Fibroblast of peridontal ligament (primary cell): ENCODE data around the gene DPEP3.
A peak's percentile ranks its signal among the peaks of the same experiment; 100 is the strongest.

Source experiments
- DNase-seq: peaks from one replicate; pipeline ENCODE4 v3.0.0-alpha.2; 2010; ENCODE audit errors: extremely low read depth

DPEP3 gene

DNA sequence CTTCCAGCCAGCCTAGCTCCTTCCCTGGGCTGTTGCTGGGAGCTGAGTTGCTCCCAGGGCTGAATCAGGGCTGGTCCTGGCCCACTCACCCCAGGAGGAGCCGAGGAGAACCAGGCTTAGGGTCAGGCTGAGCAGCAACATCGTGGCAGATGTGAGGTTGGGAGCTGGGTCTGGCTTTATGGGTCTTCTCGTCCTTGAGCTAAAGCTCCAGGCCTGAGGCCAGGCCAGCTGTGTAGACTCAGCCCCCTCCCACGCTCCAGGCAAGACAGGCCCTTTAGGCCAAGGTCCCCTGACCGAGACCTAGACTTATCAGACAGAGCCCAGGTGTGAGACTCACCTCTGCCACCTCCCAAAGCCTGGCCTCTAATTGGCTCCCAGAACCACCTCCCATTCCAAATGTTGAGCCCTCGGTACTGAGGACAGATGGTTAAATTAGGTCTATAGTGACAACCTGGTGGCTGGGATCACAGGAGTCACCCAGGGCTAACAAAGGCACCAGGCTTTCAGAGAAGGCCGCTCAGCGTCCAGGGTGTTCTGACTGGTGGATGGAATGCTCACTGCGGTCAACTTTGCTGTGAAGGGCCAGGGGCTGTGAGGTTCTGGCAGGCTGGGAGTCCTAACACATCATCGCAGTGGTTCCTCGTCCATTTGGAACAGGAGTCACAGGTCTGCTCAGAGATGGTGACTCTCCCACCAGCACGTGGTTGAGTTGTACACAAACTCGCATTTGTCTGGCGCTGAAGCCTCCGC, 48.4 kb downstream of the DPEP3 start, which contains the start of gene CTRL:
CTRL (minus strand) TSS at position 151 of the 750 bp plus-strand sequence; CDS start at position 141, 10 bp downstream.
- no peak for DNase-seq

DNA sequence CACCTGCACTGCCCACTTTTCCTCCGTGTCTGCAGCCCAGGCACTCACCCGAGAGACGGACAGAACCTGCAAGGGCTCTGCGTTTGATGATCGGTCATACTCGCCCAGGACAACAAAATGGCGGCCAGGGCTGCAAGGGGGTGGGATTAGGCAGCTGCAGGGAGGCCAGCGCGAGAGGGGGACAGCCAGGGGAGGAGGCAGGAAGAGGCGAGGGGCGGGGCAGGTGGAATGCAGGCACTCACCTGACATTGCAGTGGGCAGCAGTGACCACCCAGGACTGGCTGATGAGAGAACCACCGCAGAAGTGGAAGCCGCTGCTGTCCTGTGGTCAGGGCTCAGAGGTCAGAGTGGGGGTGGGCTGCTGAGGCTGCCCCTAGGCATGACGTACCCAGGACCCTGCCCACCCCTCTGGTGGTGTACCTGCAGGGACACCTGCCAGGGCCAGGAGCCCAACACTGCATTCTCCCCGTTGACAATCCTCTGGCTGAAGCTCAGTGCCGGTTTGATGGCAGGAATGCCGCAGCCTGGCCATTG, 49.6 kb downstream of the DPEP3 start:
- DNase-seq, result no peak

DNA sequence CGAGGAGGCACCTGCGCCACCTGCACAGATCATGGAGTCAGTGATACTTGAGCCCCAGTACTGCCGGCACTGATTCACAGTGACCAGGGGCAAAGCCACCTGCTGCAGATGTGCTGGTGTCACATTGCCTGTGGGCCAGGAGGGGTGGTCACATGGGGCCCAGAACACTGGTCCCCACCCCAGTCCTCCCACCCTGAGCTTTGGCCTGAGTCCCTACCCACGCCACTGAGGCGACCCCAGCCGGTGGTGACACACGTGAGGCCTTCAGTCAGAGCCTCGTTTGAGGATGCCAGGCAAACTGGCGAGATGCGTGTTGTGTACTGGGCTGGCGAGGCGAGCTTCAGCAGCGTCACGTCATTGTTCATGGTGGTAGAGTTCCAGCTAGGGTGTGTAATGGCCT, 50.1 kb downstream of the DPEP3 start:
- DNase-seq, result no peak

DNA sequence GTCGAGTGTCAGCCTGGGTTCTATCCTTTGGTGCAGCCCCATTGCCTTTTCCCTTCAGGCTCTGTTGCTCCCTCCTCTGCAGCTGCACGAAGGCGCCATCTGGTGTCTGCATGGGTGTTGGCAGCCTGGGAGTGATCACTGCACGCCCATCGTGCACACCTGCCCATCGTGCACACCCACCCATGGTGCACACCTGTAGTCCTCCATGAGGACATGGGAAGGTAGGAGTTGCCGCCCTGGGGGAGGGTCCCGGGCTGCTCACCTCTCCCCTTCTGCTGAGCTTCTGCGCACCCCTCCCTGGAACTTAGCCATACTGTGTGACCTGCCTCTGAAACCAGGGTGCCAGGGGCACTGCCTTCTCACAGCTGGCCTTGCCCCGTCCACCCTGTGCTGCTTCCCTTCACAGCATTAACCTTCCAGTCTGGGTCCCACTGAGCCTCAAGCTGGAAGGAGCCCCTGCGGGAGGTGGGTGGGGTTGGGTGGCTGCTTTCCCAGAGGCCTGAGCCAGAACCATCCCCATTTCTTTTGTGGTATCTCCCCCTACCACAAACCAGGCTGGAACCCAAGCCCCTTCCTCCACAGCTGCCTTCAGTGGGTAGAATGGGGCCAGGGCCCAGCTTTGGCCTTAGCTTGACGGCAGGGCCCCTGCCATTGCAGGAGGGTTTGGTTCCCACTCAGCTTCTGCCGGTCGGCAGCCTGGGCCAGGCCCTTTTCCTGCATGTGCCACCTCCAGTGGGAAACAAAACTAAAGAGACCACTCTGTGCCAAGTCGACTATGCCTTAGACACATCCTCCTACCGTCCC, 51.5 kb downstream of the DPEP3 start:
- peak; percentile 51 for DNase-seq

DNA sequence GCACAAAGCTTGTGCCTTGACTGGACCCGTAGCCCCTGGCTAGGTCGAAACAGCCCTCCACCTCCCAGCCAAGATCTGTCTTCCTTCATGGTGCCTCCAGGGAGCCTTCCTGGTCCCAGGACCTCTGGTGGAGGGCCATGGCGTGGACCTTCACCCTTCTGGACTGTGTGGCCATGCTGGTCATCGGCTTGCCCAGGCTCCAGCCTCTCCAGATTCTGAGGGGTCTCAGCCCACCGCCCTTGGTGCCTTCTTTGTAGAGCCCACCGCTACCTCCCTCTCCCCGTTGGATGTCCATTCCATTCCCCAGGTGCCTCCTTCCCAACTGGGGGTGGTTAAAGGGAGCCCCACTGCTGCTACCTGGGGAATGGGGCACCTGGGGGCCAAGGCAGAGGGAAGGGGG, 52.2 kb downstream of the DPEP3 start:
- DNase-seq, result no peak

DNA sequence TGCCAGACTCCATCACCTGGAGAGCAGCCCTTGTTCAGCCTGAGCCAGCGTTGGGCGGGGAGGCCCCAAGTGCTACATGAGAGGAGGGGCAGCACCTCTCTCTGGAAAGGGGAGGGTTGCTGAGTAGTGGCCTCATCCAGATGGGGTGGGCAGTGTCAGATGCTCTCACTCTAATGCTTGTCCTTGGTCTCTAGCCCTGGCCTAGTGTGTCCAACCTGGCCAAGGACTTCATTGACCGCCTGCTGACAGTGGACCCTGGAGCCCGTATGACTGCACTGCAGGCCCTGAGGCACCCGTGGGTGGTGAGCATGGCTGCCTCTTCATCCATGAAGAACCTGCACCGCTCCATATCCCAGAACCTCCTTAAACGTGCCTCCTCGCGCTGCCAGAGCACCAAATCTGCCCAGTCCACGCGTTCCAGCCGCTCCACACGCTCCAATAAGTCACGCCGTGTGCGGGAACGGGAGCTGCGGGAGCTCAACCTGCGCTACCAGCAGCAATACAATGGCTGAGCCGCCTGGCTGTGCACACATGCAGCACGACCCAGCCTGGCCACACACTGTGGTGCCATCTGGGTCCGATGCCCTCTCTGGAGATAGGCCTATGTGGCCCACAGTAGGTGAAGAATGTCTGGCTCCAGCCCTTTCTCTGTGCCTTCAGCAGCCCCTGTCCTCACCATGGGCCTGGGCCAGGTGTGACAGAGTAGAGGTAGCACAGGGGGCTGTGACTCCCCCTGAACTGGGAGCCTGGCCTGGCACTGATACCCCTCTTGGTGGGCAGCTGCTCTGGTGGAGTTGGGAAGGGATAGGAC, 53.0 kb downstream of the DPEP3 start:
- DNase-seq, result no peak

DNA sequence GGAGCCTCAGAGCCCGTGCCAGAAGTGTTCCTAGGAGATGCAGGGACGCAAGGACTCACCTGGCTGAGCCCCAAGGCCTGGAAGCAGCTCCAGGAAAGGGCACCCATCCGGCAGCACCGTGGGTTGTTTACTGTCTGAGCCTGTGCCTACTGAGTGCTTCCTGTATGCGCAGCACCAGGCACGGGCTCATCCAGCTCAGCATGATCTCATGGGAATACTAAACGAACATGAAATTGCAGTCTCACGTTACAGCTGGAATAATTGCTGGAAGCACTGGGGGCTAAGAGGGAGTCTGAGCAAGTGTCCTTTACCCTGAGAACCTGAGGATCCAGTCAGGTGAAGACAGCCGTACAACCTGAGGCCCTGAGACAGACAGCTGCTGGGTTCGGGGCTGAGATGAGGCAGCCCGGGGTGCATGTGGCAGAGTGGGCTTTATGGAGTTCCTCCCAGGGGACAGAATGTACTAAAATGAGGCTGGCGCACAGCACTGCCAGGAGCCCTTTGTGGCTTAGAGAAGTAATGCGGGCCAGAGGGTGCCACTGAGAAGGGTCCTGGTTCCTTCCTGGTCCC, 54.0 kb downstream of the DPEP3 start:
- DNase-seq, result peak; percentile 61
